Measurements from ENCODE around the gene AEBP2. TPM values are rescaled to one million over a fixed set of nuclear protein-coding genes. Genes with fewer than 3 reads are reported as not detected.
A peak's percentile ranks its signal among the peaks of the same experiment; 100 is the strongest.

Gene AEBP2
- total RNA-seq, 2 donors from 2014 or later: 37.8 to 78.4 TPM

- peaks cover 4% of the 10 kb centered on the region for H3K9me3 ChIP-seq (ENCODE audit: control insufficient read depth, low read length)
- peaks cover 4% of the 10 kb centered on the region for H3K4me1 ChIP-seq (ENCODE audit: control insufficient read depth, insufficient read depth, low read length)
- Mint-ChIP-seq H3K36me3 (ENCODE audit: low read depth) (peaks cover 35% of the 10 kb centered on the region), H3K4me3 (peak overlapping the region; percentile 13), H3K4me1 (peaks cover 42% of the 10 kb centered on the region), H3K27me3 (ENCODE audit: insufficient read depth) (peaks cover under 1% of the 10 kb centered on the region), H3K9me3 (peaks cover under 1% of the 10 kb centered on the region), H3K27ac (peak overlapping the region; percentile 37)
- no peak overlapping the region for H3K27ac ChIP-seq (ENCODE audit: low read depth, low read length)
- no peaks in the 10 kb centered on the region for H3K27me3 ChIP-seq (ENCODE audit: control insufficient read depth, insufficient read depth, low read length, poor library complexity, severe bottlenecking)
- TF ChIP-seq CTCF (conservative IDR thresholded peaks at IDR 0.05): no peak
- 89 to 97% methylated on average over 2 to 3 of the region's 3 CpGs for WGBS, 2 experiments (ENCODE audit: insufficient coverage in 1 of 2, insufficient read length in 1 of 2)
- no peak for DNase-seq
- H3K9ac ChIP-seq (ENCODE audit: extremely low read depth, low read length, poor library complexity, severe bottlenecking): no peak overlapping the region
- peaks cover 10% of the 10 kb centered on the region for H3K36me3 ChIP-seq (ENCODE audit: control insufficient read depth, insufficient read depth, low read length)
- H3K4me3 ChIP-seq (ENCODE audit: low read length): no peak overlapping the region
Observed at GRCh38 chr12:19444097-19444496, 4.8 kb downstream of the AEBP2 start.

GRCh38 chr12:19447386-19447785, 8.1 kb downstream of the AEBP2 start:
- Histone ChIP-seq H3K27ac (ENCODE audit: low read depth, low read length) (no peak overlapping the region), H3K9ac (ENCODE audit: extremely low read depth, low read length, poor library complexity, severe bottlenecking) (no peak overlapping the region), H3K36me3 (ENCODE audit: control insufficient read depth, insufficient read depth, low read length) (peaks cover 10% of the 10 kb centered on the region), H3K4me3 (ENCODE audit: low read length) (peak overlapping the region; percentile 46), H3K27me3 (ENCODE audit: control insufficient read depth, insufficient read depth, low read length, poor library complexity, severe bottlenecking) (no peaks in the 10 kb centered on the region), H3K4me1 (ENCODE audit: control insufficient read depth, insufficient read depth, low read length) (peaks cover 4% of the 10 kb centered on the region), H3K9me3 (ENCODE audit: control insufficient read depth, low read length) (peaks cover 4% of the 10 kb centered on the region)
- H3K4me3 Mint-ChIP-seq: no peak overlapping the region
- 77 to 89% methylated on average over 7 to 8 of the region's 8 CpGs for WGBS, 2 experiments (ENCODE audit: insufficient coverage in 1 of 2, insufficient read length in 1 of 2)
- H3K36me3 Mint-ChIP-seq (ENCODE audit: low read depth): peaks cover 27% of the 10 kb centered on the region
- H3K9me3 Mint-ChIP-seq: no peaks in the 10 kb centered on the region
- no peak for TF ChIP-seq CTCF (conservative IDR thresholded peaks at IDR 0.05)
- peaks cover 50% of the 10 kb centered on the region for H3K4me1 Mint-ChIP-seq
- H3K27me3 Mint-ChIP-seq (ENCODE audit: insufficient read depth): no peaks in the 10 kb centered on the region
- DNase-seq: no peak
- H3K27ac Mint-ChIP-seq: peak overlapping the region; percentile 1

GRCh38 chr12:19449814-19450213, 10.5 kb downstream of the AEBP2 start:
- Histone ChIP-seq H3K36me3 (ENCODE audit: control insufficient read depth, insufficient read depth, low read length) (no peaks in the 10 kb centered on the region), H3K9ac (ENCODE audit: extremely low read depth, low read length, poor library complexity, severe bottlenecking) (no peak overlapping the region), H3K4me1 (ENCODE audit: control insufficient read depth, insufficient read depth, low read length) (peaks cover 4% of the 10 kb centered on the region), H3K9me3 (ENCODE audit: control insufficient read depth, low read length) (no peaks in the 10 kb centered on the region), H3K4me3 (ENCODE audit: low read length) (no peak overlapping the region), H3K27ac (ENCODE audit: low read depth, low read length) (no peak overlapping the region), H3K27me3 (ENCODE audit: control insufficient read depth, insufficient read depth, low read length, poor library complexity, severe bottlenecking) (no peaks in the 10 kb centered on the region)
- TF ChIP-seq CTCF (conservative IDR thresholded peaks at IDR 0.05): no peak
- Mint-ChIP-seq H3K36me3 (ENCODE audit: low read depth) (peaks cover 27% of the 10 kb centered on the region), H3K27me3 (ENCODE audit: insufficient read depth) (no peaks in the 10 kb centered on the region), H3K9me3 (no peaks in the 10 kb centered on the region), H3K4me1 (peaks cover 52% of the 10 kb centered on the region), H3K4me3 (no peak overlapping the region), H3K27ac (no peak overlapping the region)
- no peak for DNase-seq
- 93 to 100% methylated on average over 1 to 4 of the region's 4 CpGs for WGBS, 2 experiments (ENCODE audit: insufficient coverage in 1 of 2, insufficient read length in 1 of 2)

All from endodermal cell (in vitro differentiated cells).